Esophagus squamous epithelium (tissue), 5 donors: ENCODE measurements around the gene FMO3. TPM values are rescaled to one million over a fixed set of nuclear protein-coding genes. Genes with fewer than 3 reads are reported as not detected.

ENCODE experiments used
- DNase-seq: peaks from one replicate; lab custom pipeline; 2025; lab: John Stamatoyannopoulos, UW
- H3K27ac ChIP-seq, 4 donors: fragments of 200-600 bp; sonication (generic); one replicate each; pipeline ENCODE4 v1.5.1; 2016 to 2019; ENCODE audit warnings: mild to moderate bottlenecking in 1 of 4
- H3K27me3 ChIP-seq, 4 donors: fragments of 200-600 bp; sonication (generic); 1 replicate in 3 of 4; 2 replicates in 1 of 4; pipeline versions ENCODE4 v1.5.1 to v1.6.0; 2017 to 2021; ENCODE audit warnings: antibody characterized with exemption in 1 of 4
- H3K36me3 ChIP-seq, 3 donors: fragments of 200-600 bp; sonication (generic); one replicate each; pipeline ENCODE4 v1.5.1; 2016 to 2019
- H3K4me1 ChIP-seq, 3 donors: fragments of 200-600 bp; sonication (generic); one replicate each; pipeline ENCODE4 v1.5.1; 2017 to 2019
- H3K4me3 ChIP-seq, 4 donors: fragments of 200-600 bp; sonication (generic); 1 replicate in 3 of 4; 2 replicates in 1 of 4; pipeline ENCODE4 v1.5.1; 2016 to 2019; ENCODE audit warnings: mild to moderate bottlenecking in 2 of 4, moderate library complexity in 1 of 4
- H3K9me3 ChIP-seq, 3 donors: fragments of 200-600 bp; sonication (generic); one replicate each; pipeline ENCODE4 v1.5.1; 2016 to 2019
- CTCF ChIP-seq, 6 experiments: fragments of 450-650 bp in 4 of 6; fragments of 200-600 bp in 2 of 6; sonication (generic) in 2 of 6; IDR thresholded peaks; one replicate each; pipeline ENCODE4 v1.5.1; 2016 to 2019; ENCODE audit warnings: antibody characterized with exemption in 6 of 6, mild to moderate bottlenecking in 4 of 6, moderate library complexity in 4 of 6
- POLR2A ChIP-seq, 4 donors: fragments of 450-650 bp; IDR thresholded peaks; one replicate each; pipeline ENCODE4 v1.6.1; 2017; ENCODE audit warnings: antibody characterized with exemption in 4 of 4, mild to moderate bottlenecking in 4 of 4, moderate library complexity in 3 of 4
- WGBS, 2 donors: methylation state at CpG; one replicate each; pipeline ENCODE4 v1.1.5; 2018; 5-methylcytosine and 5-hydroxymethylcytosine counted together
- intact Hi-C: fragments of 100-400 bp; cut with DNase I; formaldehyde crosslinking; loops from one replicate; pipeline ENCODE4 v1.15.0; 2022
- total RNA-seq, 4 donors: library from RNA; depleted of rRNA; stranded (reverse); fragments of >200 nt; gene quantifications; one replicate each; pipeline ENCODE4 v1.1.0, GENCODE V29; 2016
- donor health status: DM: yes; HTN: yes; CAD: no.

The FMO3 gene
- total RNA-seq, 4 donors from 2014 or later = 0.45 to 8.6 (median 2.6) TPM

DNA sequence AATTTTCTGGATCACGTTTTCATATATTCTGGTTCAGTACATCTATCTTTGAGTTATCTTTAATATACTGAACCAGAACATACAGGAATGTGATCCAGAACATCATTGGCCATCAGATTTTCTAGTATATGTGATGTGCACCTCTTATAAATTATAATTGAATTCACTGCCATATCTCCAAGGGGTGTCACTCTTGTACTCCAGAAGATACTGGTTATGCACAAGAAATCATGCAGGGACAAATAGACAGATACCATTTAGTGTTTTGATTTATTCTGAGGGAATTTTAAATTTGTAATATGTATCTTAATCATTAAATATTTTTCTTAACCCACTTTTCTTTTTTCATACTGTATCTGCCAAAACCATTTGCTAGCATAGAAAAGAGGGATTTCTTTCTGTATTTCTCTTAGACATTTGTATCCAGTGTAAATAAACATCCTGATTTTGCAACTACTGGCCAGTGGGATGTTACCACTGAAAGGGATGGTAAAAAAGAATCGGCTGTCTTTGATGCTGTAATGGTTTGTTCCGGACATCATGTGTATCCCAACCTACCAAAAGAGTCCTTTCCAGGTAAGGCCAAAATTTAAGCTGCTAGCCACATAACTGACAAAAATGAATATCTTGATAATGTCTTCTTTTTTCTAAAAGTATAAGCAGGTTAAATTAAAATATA is 16.7 kb downstream of the FMO3 start:
- Histone ChIP-seq H3K9me3 (no peaks in the 10 kb centered on the region), H3K4me3 (no peak overlapping the region), H3K27ac (peak overlapping the region in 3 of 4 donors; percentile 6 to 45 (median 22)), H3K27me3 (no peaks in the 10 kb centered on the region), H3K4me1 (peaks cover 0 to 21% (median 4%) of the 10 kb centered on the region in 3 donors), H3K36me3 (no peaks in the 10 kb centered on the region)
- intact Hi-C loops = no loop called here
- no peak for DNase-seq
- TF ChIP-seq POLR2A (IDR thresholded peaks at IDR 0.05) = no peak
- TF ChIP-seq CTCF (IDR thresholded peaks at IDR 0.05) = no peak
- 59 to 80% methylated on average over 3 of the region's 3 CpGs for WGBS, 2 donors

GRCh38 chr1:171107969-171108368 is 17.3 kb downstream of the FMO3 start:
- Histone ChIP-seq H3K4me1 (peaks cover 0 to 21% (median 4%) of the 10 kb centered on the region in 3 donors), H3K9me3 (no peaks in the 10 kb centered on the region), H3K27ac (peak overlapping the region in 3 of 4 donors; percentile 6 to 45 (median 22)), H3K27me3 (no peaks in the 10 kb centered on the region), H3K36me3 (no peaks in the 10 kb centered on the region), H3K4me3 (no peak overlapping the region)
- DNase-seq = no peak
- WGBS, 2 donors = 89 to 94% methylated on average over 8 of the region's 8 CpGs
- intact Hi-C loops = no loop called here
- TF ChIP-seq CTCF (IDR thresholded peaks at IDR 0.05) (no peak), POLR2A (IDR thresholded peaks at IDR 0.05) (no peak)

GRCh38 chr1:171109966-171110365 is 19.3 kb downstream of the FMO3 start:
- no peak for DNase-seq
- no peaks in the 10 kb centered on the region for H3K36me3 ChIP-seq
- H3K4me1 ChIP-seq = peaks cover 0 to 21% (median 4%) of the 10 kb centered on the region in 3 donors
- H3K9me3 ChIP-seq = no peaks in the 10 kb centered on the region
- H3K27me3 ChIP-seq = no peaks in the 10 kb centered on the region
- 85 to 86% methylated on average over 7 of the region's 7 CpGs for WGBS, 2 donors
- H3K4me3 ChIP-seq = no peak overlapping the region
- intact Hi-C loops = no loop called here
- no peak for TF ChIP-seq POLR2A (IDR thresholded peaks at IDR 0.05)
- no peak for TF ChIP-seq CTCF (IDR thresholded peaks at IDR 0.05)
- no peak overlapping the region for H3K27ac ChIP-seq

GRCh38 chr1:171110621-171111326 is 20.1 kb downstream of the FMO3 start:
- 33 to 40% methylated on average over 7 of the region's 7 CpGs for WGBS, 2 donors
- H3K27ac ChIP-seq = peak overlapping the region in 2 of 4 donors; percentile 5 to 30
- H3K36me3 ChIP-seq = no peaks in the 10 kb centered on the region
- TF ChIP-seq POLR2A (IDR thresholded peaks at IDR 0.05) (no peak), CTCF (IDR thresholded peaks at IDR 0.05) (no peak)
- no peak for DNase-seq
- intact Hi-C loops = no loop called here
- H3K27me3 ChIP-seq = no peaks in the 10 kb centered on the region
- no peak overlapping the region for H3K4me3 ChIP-seq
- H3K9me3 ChIP-seq = no peaks in the 10 kb centered on the region
- H3K4me1 ChIP-seq = peaks cover 0 to 21% (median 4%) of the 10 kb centered on the region in 3 donors

DNA sequence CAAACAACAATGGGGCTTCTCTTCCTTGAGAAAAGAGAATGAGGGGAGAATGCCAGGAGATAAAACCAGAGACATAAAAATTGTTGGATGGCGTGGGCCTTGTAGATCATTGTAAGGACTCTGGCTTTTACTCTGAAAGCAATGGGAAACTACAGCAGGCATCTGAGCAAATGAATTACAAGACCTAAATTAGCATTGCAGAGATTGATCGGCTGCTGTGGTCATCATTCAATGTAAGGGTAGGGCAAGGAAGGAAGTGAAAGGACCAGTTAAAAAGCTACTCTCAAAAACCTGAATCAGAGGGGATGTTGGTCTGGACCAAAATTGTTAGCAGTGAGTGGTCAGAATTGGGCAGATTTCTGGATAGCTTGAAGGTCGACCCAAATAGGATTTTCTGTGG is 21.4 kb downstream of the FMO3 start:
- no peaks in the 10 kb centered on the region for H3K27me3 ChIP-seq
- no peak overlapping the region for H3K4me3 ChIP-seq
- H3K36me3 ChIP-seq = no peaks in the 10 kb centered on the region
- WGBS, 2 donors = 77 to 93% methylated on average over 3 of the region's 3 CpGs
- intact Hi-C loops = no loop called here
- H3K27ac ChIP-seq = no peak overlapping the region
- no peak for TF ChIP-seq POLR2A (IDR thresholded peaks at IDR 0.05)
- no peak for TF ChIP-seq CTCF (IDR thresholded peaks at IDR 0.05)
- no peaks in the 10 kb centered on the region for H3K9me3 ChIP-seq
- no peak for DNase-seq
- H3K4me1 ChIP-seq = peaks cover 0 to 21% (median 4%) of the 10 kb centered on the region in 3 donors
